NB4 (cell line): ENCODE results near the gene HERC3.

ENCODE experiments used
- CTCF ChIP-seq: IDR thresholded peaks from one replicate; pipeline ENCODE4 v1.5.1; 2012; ENCODE audit warnings: low read depth, low read length
- MAX ChIP-seq: IDR thresholded peaks from 2 replicates; pipeline ENCODE4 v1.6.1; 2011; ENCODE audit warnings: low read depth, low read length

- TF ChIP-seq CTCF (no peak), MAX (no peak)
Observed at GRCh38 chr4:88728146-88728545, 135.9 kb downstream of the HERC3 start.
